HCEC 1CT (cell line): Measurements from ENCODE around the gene KCTD13.
"Not testable (repeated sequence)": the region's sequence is repeated elsewhere in the genome, so short reads cannot be mapped to it uniquely, and the experiment has no call there.

Experiments used
- DNase-seq: peaks from one replicate; pipeline ENCODE4 v3.0.0-alpha.2; 2017

KCTD13 gene

DNA sequence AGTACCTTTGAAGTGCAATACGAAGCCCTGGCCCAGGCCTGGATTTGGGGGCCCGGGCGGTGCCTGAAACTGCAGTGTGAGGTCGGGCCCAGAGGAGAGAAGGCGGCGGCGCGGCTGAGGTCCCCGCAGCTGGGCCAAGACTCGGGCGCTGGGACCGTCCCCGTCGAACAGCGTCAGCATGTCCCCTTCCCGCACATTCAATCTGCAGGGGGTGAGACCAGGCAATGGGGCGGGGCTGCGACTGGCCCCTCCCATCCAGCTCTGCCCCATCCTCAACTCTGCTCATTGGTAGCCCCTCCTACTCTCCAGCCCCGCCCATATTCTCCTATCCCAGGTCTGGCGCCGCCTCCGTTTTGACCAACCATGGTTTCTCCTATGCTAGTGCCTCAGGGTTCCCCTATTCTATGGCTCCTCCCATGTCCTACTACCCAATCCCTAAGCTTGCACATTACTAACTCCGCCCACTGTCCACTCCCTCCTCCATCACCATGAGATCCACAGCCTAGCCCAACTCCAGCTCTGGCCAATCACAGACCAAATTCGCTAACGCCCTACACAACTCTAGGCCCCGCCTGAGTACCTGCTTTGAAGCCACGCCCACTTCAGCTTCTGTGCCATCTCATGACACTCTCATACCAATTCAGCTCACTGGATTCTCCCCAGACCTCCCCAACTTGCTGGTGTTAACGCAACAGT, 48.6 kb downstream of the KCTD13 start:
- peak; percentile 27 for DNase-seq

DNA sequence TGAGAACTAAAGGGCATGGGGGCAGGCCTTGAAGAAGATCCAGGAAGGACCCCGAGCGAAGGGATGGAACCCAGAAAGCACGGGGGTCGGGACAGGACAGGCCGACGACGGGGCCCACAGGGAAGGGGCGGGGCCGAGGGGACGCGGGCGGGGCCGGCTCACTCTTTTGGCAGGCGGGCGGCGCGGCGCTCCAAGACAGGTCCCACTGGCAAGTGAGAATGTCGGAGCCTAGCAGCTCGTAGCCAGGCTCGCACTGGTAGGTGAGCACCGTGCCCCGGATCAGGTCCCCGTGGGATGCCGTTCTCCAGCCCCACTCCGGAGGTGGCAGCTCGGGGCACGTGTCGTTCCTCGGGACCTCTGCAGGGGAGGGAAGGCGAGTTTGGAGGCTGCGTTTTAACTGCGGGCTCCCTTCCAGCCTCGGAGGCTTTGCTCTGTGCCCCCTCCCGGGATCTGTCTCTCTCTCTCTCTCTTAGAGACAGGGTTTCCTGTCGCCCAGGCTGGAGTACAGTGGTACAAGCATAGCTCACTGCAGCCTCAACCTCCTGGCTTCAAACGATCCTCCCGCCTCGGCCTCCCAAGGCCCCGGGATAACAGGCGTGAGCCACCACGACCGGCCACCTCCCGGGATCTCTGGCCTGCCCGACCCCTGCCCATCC, 49.3 kb downstream of the KCTD13 start:
- no peak for DNase-seq

DNA sequence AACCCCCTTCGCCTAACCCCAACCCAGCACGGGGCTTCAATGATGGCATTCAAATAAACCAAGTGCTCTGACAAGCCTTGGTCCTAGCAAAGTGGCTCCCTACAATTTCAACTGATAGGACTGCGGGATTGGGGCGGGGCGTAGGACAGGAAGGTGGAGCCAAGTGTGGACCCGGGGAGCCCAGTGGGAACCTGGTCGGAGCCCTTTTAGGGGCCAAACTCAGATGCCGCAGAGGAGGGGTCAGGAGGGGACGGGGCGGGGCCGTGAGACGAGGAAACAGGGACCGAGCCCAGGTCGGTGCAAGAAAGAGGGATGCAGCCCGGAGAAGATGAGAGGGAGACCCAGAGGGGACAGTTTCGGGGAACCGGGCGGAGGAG, 49.8 kb downstream of the KCTD13 start:
- no peak for DNase-seq

DNA sequence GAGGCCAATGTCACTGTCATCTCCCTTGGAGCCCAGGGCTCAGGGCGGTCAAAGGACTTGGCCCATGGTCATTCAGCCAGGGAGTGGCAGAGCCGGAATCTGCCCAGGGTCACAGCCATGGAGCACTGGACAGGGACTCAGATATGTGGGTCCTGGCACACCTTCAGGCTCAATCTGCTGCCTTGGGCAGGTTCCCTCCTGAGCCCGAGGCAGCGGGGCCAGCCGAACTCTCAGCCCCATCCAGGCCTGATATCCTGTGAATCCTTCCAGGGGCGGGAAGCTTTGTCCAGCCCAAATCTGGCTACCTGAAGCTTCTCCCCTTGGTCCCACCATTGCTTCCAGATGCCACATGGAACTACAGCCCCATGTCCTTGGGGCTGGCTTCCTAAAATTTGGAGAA, 50.8 kb downstream of the KCTD13 start:
- no peak for DNase-seq

DNA sequence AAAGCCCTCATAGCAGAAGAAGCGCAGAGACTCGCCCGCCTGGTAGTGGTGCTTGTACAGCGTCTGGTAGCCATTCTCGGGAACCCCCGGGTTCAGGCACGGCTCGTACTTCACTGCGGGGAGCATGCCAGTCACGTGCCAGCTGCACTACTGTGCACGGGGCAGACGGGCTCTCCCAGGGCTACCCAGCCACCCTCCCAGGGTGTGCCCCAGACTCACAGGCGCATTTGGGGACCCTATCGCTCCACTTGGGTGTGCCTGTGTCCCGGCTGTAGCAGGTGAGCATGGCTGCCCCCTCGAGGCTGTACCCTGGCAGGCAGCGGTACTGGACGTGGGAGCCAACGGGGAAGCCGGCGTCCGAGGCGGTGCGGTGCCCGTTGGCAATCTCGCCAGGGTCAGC, 52.7 kb downstream of the KCTD13 start:
- DNase-seq: no peak

DNA sequence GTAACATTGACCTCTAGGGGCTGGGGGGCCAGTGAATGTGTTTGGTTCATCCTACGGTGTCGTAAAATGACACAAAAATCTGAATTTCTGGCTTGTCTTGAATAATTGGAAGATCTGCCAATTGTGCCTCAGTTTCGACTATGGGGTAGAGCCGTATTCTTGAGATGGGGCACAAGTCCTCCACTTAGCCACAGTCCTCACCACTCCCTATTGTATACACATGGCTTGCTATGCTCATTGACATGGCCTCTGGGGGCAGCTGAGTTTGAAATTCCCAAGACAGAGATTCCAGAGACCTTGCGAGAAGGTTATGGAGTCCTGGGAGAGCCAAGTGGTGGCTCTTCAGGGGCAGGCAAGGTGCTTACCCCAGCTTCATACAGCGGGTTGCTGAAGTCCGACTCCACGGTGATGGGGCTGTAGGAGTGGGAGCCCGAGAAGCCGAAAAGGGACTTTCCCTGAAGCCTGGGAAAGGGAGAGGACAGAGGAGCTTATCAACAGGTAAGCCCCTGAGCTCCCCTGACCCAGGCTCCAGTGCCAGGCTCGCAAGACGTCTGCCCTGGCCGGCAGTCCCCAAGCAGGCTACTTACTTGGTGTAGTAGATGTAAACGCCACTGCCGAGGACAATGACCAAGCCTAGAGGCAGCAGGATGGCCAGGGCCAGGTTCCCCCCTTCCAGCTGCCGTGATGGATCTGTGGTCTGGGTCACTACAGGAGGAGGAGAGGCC, 54.0 kb downstream of the KCTD13 start:
- no peak for DNase-seq

DNA sequence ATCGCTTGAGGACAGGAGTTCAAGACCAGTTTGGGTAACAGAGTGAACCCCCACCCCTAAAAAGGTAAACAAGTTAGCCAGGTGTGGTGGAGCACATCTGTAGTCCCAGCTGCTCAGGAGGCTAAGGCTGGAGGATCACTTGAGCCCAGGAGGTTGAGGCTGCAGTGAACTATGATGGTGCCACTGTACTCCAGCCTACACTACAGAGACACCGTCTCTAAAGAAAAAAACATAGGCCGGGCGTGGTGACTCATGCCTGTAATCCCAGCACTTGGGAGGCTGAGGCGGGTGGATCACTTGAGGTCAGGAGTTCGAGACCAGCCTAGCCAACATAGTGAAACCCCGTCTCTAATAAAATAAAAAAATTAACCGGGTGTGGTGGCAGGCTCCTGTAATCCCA, 57.0 kb downstream of the KCTD13 start:
- DNase-seq: not testable (repeated sequence)

DNA sequence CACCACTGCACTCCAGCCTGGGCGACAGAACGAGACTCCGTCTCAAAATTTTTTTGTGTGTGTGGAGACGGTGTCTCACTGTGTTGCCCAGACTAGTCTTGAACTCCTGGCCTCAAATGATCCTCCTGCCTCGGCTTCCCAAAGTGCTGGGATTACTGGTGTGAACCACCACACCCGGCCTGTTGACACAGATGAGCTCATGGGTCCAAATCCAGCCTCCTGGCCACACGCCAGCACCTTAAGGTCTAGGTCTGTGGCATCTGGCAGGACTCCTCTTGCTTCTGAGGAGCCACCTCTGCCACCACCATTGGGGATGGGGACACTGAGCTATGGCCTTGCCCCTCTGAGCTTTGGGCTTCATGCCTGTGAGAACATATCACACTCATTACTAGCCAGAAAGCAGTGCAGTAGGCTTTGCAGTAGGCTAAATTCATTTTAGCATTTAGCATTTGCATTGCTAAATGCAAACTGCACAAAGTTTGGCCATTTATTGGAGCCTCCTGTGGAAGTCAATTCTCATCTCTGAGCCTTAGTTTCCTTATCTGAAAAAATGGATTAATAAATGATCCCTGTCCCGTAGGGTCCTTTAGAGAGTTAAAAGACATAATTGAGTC, 57.5 kb downstream of the KCTD13 start:
- no peak for DNase-seq

DNA sequence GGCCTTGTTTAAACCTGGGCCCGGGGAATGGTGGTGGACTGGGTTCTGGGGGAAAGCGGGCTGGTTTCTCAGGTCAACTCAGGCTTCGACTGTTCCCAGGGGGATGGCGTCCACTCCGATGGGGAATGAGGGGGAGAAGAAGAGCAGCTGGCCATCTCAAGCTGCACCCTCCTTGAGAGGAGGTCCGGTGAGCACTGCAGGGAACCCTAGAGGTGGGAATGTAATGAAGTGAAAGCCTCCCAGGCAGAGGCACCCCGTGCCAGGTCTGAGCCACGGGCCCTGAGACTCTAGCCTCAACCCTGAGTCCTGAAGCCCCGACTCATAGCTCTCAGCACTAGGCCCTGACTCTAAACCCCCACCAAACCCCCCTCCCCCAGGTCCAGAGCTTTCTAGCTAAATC, 61.8 kb downstream of the KCTD13 start:
- DNase-seq: no peak

DNA sequence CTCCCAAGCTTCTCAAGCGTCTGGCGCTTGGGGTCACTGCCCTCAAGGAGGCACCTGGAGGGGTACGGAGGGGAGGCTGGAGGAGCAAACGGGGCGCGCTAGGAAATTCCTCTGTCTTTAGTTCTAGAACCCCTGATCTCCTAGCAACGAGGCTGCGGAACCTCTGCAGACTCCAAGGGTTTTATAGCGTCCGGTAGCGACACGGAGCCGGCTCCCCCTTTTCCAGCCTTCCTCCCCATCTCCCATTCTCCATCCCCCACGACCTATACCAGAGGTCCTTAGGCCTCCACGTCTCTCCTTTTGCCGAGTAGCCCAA, 62.4 kb downstream of the KCTD13 start:
- DNase-seq: no peak

DNA sequence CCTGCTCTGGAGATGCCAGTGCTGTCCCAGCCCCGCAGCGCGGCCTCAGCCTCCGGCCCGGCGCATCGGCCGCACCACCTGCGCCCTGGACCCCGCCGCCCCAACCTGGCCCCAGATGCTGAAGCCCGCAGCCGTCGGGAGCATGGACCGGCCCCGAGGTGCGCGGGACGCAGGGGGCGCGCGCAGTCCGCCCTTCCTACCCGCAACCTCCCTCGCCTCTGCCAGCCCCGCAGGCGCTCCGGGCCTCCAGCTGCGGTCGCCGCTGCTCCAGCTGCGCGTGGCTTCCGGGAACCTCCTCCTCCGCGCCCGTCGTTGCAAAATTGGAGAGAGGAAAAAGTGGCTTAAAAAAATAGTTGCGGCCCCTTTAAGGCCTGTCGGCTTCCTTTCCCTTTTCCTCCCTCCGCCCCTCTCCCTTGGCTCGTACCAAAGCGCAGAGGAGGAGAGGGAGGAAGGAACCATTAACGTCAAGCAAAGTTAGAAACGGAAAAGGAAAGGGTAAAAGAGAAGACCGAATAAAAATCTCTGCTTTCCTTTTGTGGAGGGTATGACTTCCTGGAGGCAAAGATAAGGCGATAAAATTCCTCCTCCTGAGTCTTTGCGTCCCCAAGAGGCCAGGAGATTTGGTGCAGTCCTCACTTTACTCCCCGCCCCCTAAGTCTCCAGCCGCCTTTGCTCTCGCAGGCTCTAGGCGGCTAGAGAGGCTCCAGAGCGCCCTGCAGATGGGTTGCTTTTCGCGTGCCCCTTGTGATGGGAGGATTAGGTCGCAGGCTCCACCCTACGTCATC, 63.0 kb downstream of the KCTD13 start, which contains the start of gene CDIPT:
CDIPT (minus strand) TSS at position 343 of the 785 bp plus-strand sequence. CDS start 369 bp downstream, outside the sequence.
- DNase-seq: peak; percentile 98

DNA sequence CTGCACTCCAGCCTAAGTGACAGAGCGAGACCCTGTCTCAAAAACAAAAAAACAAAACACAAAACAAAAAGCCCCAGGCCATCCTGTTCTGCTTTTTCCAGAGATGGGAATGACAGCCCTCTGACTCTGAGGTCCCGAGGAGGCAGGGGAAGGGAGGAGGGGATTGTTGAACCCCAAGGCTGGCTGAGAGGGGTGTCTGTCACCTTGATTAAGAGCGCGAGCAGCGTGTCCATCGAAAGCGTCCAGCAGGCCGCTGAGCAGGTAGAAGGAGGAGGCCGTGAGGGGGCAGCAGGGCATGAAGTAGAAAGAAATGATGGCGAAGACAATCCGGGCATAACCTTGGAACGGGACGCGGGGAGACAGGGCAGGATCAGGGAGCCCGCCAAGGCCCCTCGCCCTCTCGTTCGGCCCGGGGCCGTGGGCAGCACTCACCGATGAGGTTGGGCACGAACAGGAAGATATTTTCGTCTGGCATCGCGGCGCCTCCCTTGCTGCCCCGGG, 63.6 kb downstream of the KCTD13 start:
- no peak for DNase-seq

DNA sequence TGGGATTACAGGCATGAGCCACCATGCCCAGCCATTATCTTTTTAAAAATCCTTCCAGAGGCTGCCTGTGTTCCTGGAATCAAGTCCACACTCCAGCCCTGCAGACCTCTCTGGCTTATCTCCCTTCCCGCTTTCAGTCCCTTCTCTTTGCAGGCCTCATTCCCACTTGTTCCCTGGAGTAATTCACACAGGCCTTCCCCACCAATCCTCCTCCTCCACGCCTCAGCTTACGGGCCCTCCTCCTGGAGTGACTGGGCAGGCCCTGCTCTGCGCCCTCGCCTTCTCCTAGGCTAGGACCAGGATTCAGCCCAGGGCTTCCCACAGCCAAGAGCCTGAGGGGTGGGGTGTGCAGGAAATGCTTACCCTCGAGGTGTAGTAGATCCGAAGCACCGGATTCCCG, 65.8 kb downstream of the KCTD13 start:
- no peak for DNase-seq

DNA sequence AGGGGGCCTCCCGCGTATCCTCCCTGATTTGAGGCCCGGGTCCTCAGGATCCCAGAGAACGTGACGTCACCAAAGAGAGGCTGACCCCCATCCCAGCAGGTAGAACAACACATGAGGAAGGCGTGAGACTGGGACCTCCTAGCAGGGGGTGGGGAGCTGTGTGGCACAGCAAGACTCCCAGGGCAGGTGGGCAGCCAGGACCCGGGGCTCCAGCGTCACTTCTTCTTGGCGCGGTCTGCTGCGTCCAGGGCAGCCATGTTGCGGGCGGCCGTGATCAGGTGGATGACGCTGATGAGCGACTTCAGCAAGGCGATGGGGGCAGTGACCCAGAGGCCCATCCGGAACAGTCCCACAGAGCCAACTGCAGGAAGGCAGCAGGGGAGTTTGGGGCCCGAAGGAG, 67.1 kb downstream of the KCTD13 start:
- no peak for DNase-seq

DNA sequence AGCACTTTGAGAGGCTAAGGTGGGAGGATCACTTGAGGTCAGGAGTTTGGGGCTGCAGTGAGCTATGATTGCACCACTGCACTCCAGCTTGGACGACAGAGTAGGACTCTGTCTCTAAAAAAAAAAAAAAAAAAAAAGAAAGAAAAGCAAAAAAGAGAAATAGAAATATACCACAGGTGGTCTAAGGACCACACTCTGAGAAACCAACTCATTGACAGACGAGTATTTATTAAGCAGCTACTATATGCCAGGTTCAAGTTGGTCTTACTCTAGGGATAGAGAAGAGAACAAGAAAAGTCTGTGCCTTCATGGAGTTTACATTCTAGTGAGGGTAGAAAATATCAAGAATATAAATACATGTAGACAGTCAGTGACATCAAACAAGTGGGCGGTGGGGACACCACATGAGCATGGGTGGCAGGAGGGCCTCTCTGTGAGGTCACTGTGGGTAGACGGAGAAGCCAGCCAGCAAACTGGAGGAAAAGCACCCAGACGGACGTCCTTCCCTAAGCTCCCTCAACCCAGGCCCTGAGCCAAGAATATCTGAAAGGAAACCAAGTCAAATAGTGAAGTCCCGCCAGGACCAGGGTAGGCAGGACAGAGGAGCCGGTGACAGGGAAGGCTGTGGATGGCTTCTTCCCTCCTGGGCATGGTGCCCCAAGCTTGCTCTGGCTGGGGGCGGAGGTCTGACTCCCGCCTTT, 67.7 kb downstream of the KCTD13 start:
- DNase-seq: no peak

DNA sequence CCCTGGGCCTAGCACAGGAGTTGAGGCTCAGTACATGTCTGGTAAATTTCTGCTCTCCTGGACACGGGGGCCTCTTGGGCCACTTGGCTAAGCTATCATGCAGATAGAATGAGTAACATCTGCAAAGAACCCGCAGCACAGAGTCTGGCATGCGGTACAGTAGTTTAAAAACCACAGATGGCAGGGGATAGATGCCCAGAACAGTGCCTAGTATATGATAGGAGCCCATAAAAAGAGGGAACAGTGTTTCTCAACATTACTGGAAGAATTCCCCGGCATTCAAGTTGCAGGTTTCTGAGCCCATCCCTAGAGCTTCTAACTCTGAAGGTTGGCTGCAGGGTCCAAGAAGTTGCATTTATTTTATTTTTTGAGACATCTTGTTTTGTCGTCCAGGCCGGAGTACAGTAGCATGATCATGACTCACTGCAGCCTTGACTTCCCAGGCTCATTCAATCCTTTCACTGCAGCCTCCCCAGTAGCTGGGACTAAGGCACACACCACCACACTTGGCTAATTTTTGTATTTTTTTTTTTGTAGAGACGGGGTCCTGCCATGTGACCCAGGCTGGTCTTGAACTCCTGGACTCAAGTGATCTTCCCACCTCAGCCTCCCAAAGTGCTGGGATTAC, 68.8 kb downstream of the KCTD13 start:
- DNase-seq: peak; percentile 26
